ENCODE results near the gene NAGA. TPM values are rescaled to one million over a fixed set of nuclear protein-coding genes. Genes with fewer than 3 reads are reported as not detected.
A peak's percentile ranks its signal among the peaks of the same experiment; 100 is the strongest.

Gene NAGA
- total RNA-seq, 2 donors from 2014 or later = 18.6 to 27.5 TPM

GRCh38 chr22:42084874-42085273 lies 14.3 kb upstream of the NAGA start:
- ATAC-seq (replicated peaks in 1 of 2) (no peak), DNase-seq (no peak)
- Mint-ChIP-seq H3K4me3 (no peak overlapping the region), H3K4me1 (ENCODE audit: low read depth) (peaks cover 36% of the 10 kb centered on the region), H3K36me3 (ENCODE audit: insufficient read depth in 2 of 2) (peaks cover 14 to 43% of the 10 kb centered on the region in 2 donors), H3K27me3 (ENCODE audit: low read depth) (no peaks in the 10 kb centered on the region), H3K27ac (no peak overlapping the region), H3K9me3 (no peaks in the 10 kb centered on the region)

DNA sequence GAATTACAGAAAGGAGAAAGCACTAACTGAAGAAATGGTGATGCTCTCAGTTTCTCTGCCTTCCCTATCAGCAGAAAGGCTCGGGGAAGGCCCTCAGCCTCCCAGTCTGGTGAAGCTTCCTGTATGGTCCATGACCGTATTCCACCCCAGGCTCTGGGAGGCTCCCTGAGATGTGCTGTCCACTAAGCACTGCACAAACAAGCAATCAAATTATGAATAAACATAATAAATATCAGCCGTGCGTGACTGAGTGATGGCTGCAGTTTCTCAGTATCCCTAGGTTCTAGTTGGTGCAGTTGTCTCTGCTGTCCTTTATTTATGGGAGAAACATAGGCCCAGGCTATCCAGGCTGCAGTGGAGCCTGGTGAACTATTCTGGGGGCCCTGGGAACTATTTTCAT lies 12.5 kb upstream of the NAGA start:
- DNase-seq = no peak
- no peak for ATAC-seq (replicated peaks in 1 of 2)
- no peak overlapping the region for H3K4me3 Mint-ChIP-seq
- H3K27ac Mint-ChIP-seq = no peak overlapping the region
- H3K36me3 Mint-ChIP-seq (ENCODE audit: insufficient read depth in 2 of 2) = peaks cover 10 to 33% of the 10 kb centered on the region in 2 donors
- H3K9me3 Mint-ChIP-seq = no peaks in the 10 kb centered on the region
- no peaks in the 10 kb centered on the region for H3K27me3 Mint-ChIP-seq (ENCODE audit: low read depth)
- H3K4me1 Mint-ChIP-seq (ENCODE audit: low read depth) = peaks cover 31% of the 10 kb centered on the region

GRCh38 chr22:42080287-42080686 lies 9.7 kb upstream of the NAGA start:
- H3K9me3 Mint-ChIP-seq = no peaks in the 10 kb centered on the region
- H3K4me1 Mint-ChIP-seq (ENCODE audit: low read depth) = peaks cover 36% of the 10 kb centered on the region
- peak overlapping the region; percentile 97 to 99 for H3K4me3 Mint-ChIP-seq
- DNase-seq = peak in 1 of 2 donors; percentile 25
- H3K27me3 Mint-ChIP-seq (ENCODE audit: low read depth) = no peaks in the 10 kb centered on the region
- H3K36me3 Mint-ChIP-seq (ENCODE audit: insufficient read depth in 2 of 2) = peaks cover 6 to 20% of the 10 kb centered on the region in 2 donors
- H3K27ac Mint-ChIP-seq = peak overlapping the region; percentile 88
- ATAC-seq (replicated peaks in 1 of 2) = no peak

- Mint-ChIP-seq H3K27ac (peak within 1 kb of the TSS; percentile 93), H3K27me3 (ENCODE audit: low read depth) (no peaks in the 10 kb centered on the region)
- peak; percentile 89 for ATAC-seq (replicated peaks in 1 of 2)
These were observed 9.0 kb upstream of the NAGA start, which contains the start of gene SMDT1 for GRCh38 chr22:42079319-42080251. TSS of gene SMDT1 (plus strand) at chr22:42079700. CDS start at chr22:42079769, 69 bp downstream.

DNA sequence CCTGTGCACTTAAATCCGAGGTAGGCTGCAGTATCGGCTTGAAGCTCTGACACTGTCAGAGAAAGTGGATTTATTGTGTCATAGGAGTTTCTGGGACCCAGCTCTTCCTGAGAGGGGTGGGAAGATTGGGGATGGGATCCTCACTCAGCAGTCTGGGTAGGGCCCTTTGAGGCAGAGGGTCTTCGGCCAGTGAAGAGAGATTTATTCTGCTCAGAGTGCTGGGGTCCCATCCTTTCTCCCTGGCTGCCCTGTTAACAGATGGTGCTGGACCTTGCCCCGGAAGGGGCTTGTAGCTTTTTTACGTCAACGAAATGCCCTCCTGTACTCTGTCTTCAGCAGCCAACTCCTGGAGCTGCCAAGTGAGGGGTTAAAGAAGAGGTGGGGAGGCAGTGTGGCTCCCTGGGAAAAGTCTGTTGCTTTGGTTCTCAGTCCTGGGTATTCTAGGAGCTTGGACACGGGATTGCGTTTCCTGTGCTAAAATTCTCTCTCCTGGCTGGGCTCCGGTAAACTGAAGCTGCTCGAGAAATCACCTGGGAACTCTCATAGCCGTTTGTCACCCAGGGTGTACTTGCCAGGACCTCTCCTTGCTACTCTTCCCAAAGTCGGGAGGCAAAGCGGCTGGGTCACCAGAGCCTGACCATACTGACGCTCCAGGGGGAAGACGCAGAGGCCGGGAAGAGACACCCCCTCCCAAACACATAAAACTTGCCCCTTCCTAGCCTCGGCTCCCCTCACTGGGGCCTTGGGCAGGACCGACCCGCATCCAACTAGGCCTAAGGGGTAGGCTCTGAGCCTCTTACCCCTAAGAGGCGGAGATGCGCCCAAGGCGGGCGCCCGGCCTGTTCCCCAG lies 8.1 kb upstream of the NAGA start:
- Mint-ChIP-seq H3K4me3 (peak overlapping the region; percentile 97 to 99), H3K9me3 (no peaks in the 10 kb centered on the region), H3K36me3 (ENCODE audit: insufficient read depth in 2 of 2) (peaks cover 4 to 9% of the 10 kb centered on the region in 2 donors), H3K27ac (peak overlapping the region; percentile 93), H3K4me1 (ENCODE audit: low read depth) (peaks cover 44% of the 10 kb centered on the region), H3K27me3 (ENCODE audit: low read depth) (no peaks in the 10 kb centered on the region)
- no peak for DNase-seq
- no peak for ATAC-seq (replicated peaks in 1 of 2)

More at GRCh38 chr22:42079319-42080251, 9.0 kb upstream of the NAGA start, which contains the start of gene SMDT1:
- Mint-ChIP-seq H3K4me3 (peak within 1 kb of the TSS; percentile 97 to 99), H3K36me3 (ENCODE audit: insufficient read depth in 2 of 2) (peaks cover 5 to 18% of the 10 kb centered on the region in 2 donors), H3K4me1 (ENCODE audit: low read depth) (peaks cover 42% of the 10 kb centered on the region), H3K9me3 (no peaks in the 10 kb centered on the region)
- DNase-seq = peak; percentile 99

GRCh38 chr22:42077486-42078125 lies 7.0 kb upstream of the NAGA start:
- DNase-seq = no peak
- no peak for ATAC-seq (replicated peaks in 1 of 2)
- Mint-ChIP-seq H3K4me3 (no peak overlapping the region), H3K4me1 (ENCODE audit: low read depth) (peaks cover 52% of the 10 kb centered on the region), H3K9me3 (no peaks in the 10 kb centered on the region), H3K36me3 (ENCODE audit: insufficient read depth in 2 of 2) (peaks cover 3 to 7% of the 10 kb centered on the region in 2 donors), H3K27me3 (ENCODE audit: low read depth) (no peaks in the 10 kb centered on the region), H3K27ac (no peak overlapping the region)

- DNase-seq (no peak), ATAC-seq (replicated peaks in 1 of 2) (no peak)
- Mint-ChIP-seq H3K27ac (peak overlapping the region; percentile 68), H3K27me3 (ENCODE audit: low read depth) (no peaks in the 10 kb centered on the region), H3K36me3 (ENCODE audit: insufficient read depth in 2 of 2) (peaks cover 2 to 3% of the 10 kb centered on the region in 2 donors), H3K4me3 (no peak overlapping the region), H3K4me1 (ENCODE audit: low read depth) (peaks cover 47% of the 10 kb centered on the region), H3K9me3 (no peaks in the 10 kb centered on the region)
These were observed 6.3 kb upstream of the NAGA start for GRCh38 chr22:42076764-42077485.

GRCh38 chr22:42074846-42075676 lies 4.4 kb upstream of the NAGA start:
- Mint-ChIP-seq H3K4me3 (peak overlapping the region; percentile 71), H3K36me3 (ENCODE audit: insufficient read depth in 2 of 2) (peaks cover 0 to 1% of the 10 kb centered on the region in 2 donors), H3K27ac (peak overlapping the region; percentile 13), H3K9me3 (no peaks in the 10 kb centered on the region), H3K27me3 (ENCODE audit: low read depth) (no peaks in the 10 kb centered on the region), H3K4me1 (ENCODE audit: low read depth) (peaks cover 45% of the 10 kb centered on the region)
- ATAC-seq (replicated peaks in 1 of 2) (no peak), DNase-seq (no peak)

GRCh38 chr22:42074132-42074811 lies 3.7 kb upstream of the NAGA start, which contains the start of gene PHETA2:
TSS of gene PHETA2 (plus strand) at chr22:42074248. CDS start at chr22:42077294, 3,046 bp downstream.
- H3K36me3 Mint-ChIP-seq (ENCODE audit: insufficient read depth in 2 of 2) = peaks cover 0 to 1% of the 10 kb centered on the region in 2 donors
- DNase-seq = peak; percentile 69 to 76
- H3K4me1 Mint-ChIP-seq (ENCODE audit: low read depth) = peaks cover 49% of the 10 kb centered on the region
- H3K27me3 Mint-ChIP-seq (ENCODE audit: low read depth) = no peaks in the 10 kb centered on the region
- ATAC-seq (replicated peaks in 1 of 2) = peak in 1 of 2 donors; percentile 8
- H3K27ac Mint-ChIP-seq = peak within 1 kb of the TSS; percentile 13
- no peaks in the 10 kb centered on the region for H3K9me3 Mint-ChIP-seq
- peak within 1 kb of the TSS; percentile 79 to 83 for H3K4me3 Mint-ChIP-seq

DNA sequence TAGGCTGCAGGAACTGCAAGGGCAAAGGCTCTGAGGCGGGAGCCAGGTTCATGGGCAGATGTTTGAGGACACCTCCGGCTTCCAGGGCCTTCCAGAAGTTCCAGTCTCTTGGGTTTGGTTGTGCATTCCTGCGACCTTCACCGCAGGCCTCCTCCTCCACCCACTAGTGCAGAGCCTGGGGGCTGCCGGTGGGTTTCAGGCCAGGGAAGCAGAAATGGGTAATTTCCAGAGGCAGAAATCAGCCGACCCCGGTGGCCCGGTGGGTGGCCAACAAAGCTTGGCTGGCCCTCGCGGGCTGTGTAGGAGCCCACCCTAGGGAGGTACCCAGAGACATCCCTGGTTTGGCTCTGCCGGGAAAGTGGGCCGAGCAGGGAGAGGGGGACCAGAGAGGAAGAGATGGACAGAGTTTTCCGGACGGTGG lies 3.0 kb upstream of the NAGA start:
- DNase-seq (no peak), ATAC-seq (replicated peaks in 1 of 2) (no peak)
- no peaks in the 10 kb centered on the region for H3K9me3 Mint-ChIP-seq
- H3K27ac Mint-ChIP-seq = no peak overlapping the region
- H3K27me3 Mint-ChIP-seq (ENCODE audit: low read depth) = no peaks in the 10 kb centered on the region
- peak overlapping the region; percentile 79 to 83 for H3K4me3 Mint-ChIP-seq
- peaks cover 49% of the 10 kb centered on the region for H3K4me1 Mint-ChIP-seq (ENCODE audit: low read depth)
- peaks cover 0 to 1% of the 10 kb centered on the region in 2 donors for H3K36me3 Mint-ChIP-seq (ENCODE audit: insufficient read depth in 2 of 2)

All from activated T-cell treated with anti-CD3 and anti-CD28 coated beads, Interleukin-2, amount 50 U/mL, for 72 hours (primary cell).